Type B pancreatic cell (in vitro differentiated cells): Measurements from ENCODE around the gene CACFD1. TPM values are rescaled to one million over a fixed set of nuclear protein-coding genes. Genes with fewer than 3 reads are reported as not detected.

Source experiments
- DNase-seq: peaks from one replicate; pipeline ENCODE4 v3.0.0; 2021; ENCODE audit warnings: mixed read lengths; ENCODE audit not compliant: unreplicated experiment; ENCODE audit errors: extremely low spot score
- H3K27ac Mint-ChIP-seq: 2 replicates; pipeline ENCODE4 v1.8.0; 2021; ENCODE audit warnings: mild to moderate bottlenecking, mixed read lengths
- H3K27me3 Mint-ChIP-seq: 2 replicates; pipeline ENCODE4 v1.8.0; 2021; ENCODE audit warnings: mixed read lengths
- H3K36me3 Mint-ChIP-seq: 2 replicates; pipeline ENCODE4 v1.8.0; 2021; ENCODE audit warnings: mixed read lengths
- H3K4me1 Mint-ChIP-seq: one replicate; pipeline ENCODE4 v1.8.0; 2021; ENCODE audit warnings: mixed read lengths; ENCODE audit not compliant: unreplicated experiment
- H3K4me3 Mint-ChIP-seq: 2 replicates; pipeline ENCODE4 v1.8.0; 2021; ENCODE audit warnings: mild to moderate bottlenecking, mixed read lengths
- H3K9me3 Mint-ChIP-seq: 2 replicates; pipeline ENCODE4 v1.8.0; 2021; ENCODE audit warnings: mixed read lengths
- CTCF ChIP-seq: fragments of 200-600 bp; sonication (generic); conservative IDR thresholded peaks from 2 replicates; pipeline ENCODE4 v1.5.0; 2021; ENCODE audit warnings: antibody characterized with exemption, mild to moderate bottlenecking
- total RNA-seq: library from RNA; stranded (reverse); gene quantifications from 2 replicates; pipeline ENCODE4 v1.2.1, GENCODE V29; 2021; ENCODE audit warnings: low replicate concordance

The CACFD1 gene
- total RNA-seq, 1 donor from 2014 or later: 45.6 TPM

GRCh38 chr9:133421615-133422542, 37.9 kb upstream of the CACFD1 start, which contains the start of gene ADAMTS13:
Gene ADAMTS13, plus strand, starts transcription at chr9:133422367. Its CDS starts 77 bp downstream, at chr9:133422444.
- Mint-ChIP-seq H3K36me3 (no peaks in the 10 kb centered on the region), H3K4me1 (peaks cover 21% of the 10 kb centered on the region), H3K4me3 (peak within 1 kb of the TSS; percentile 13), H3K9me3 (no peaks in the 10 kb centered on the region), H3K27ac (peak within 1 kb of the TSS; percentile 9), H3K27me3 (no peaks in the 10 kb centered on the region)
- TF ChIP-seq CTCF: peak; percentile 33
- no peak for DNase-seq

GRCh38 chr9:133423216-133423615, 36.6 kb upstream of the CACFD1 start:
- no peak overlapping the region for H3K4me3 Mint-ChIP-seq
- no peak for TF ChIP-seq CTCF
- no peaks in the 10 kb centered on the region for H3K9me3 Mint-ChIP-seq
- H3K27me3 Mint-ChIP-seq: peaks cover 12% of the 10 kb centered on the region
- H3K4me1 Mint-ChIP-seq: peaks cover 19% of the 10 kb centered on the region
- no peak for DNase-seq
- no peak overlapping the region for H3K27ac Mint-ChIP-seq
- H3K36me3 Mint-ChIP-seq: no peaks in the 10 kb centered on the region

GRCh38 chr9:133424187-133424586, 35.6 kb upstream of the CACFD1 start:
- Mint-ChIP-seq H3K27me3 (peaks cover 13% of the 10 kb centered on the region), H3K36me3 (no peaks in the 10 kb centered on the region), H3K4me1 (peaks cover 10% of the 10 kb centered on the region), H3K9me3 (no peaks in the 10 kb centered on the region), H3K4me3 (no peak overlapping the region), H3K27ac (no peak overlapping the region)
- TF ChIP-seq CTCF: no peak
- DNase-seq: no peak

GRCh38 chr9:133425049-133425632, 34.6 kb upstream of the CACFD1 start:
- Mint-ChIP-seq H3K27me3 (peaks cover 14% of the 10 kb centered on the region), H3K36me3 (no peaks in the 10 kb centered on the region), H3K27ac (no peak overlapping the region), H3K4me1 (peaks cover 6% of the 10 kb centered on the region), H3K9me3 (no peaks in the 10 kb centered on the region), H3K4me3 (no peak overlapping the region)
- DNase-seq: no peak
- no peak for TF ChIP-seq CTCF

- no peak for TF ChIP-seq CTCF
- Mint-ChIP-seq H3K4me3 (no peak overlapping the region), H3K27me3 (peaks cover 17% of the 10 kb centered on the region), H3K4me1 (peaks cover 6% of the 10 kb centered on the region), H3K36me3 (no peaks in the 10 kb centered on the region), H3K27ac (no peak overlapping the region), H3K9me3 (no peaks in the 10 kb centered on the region)
- DNase-seq: no peak
These were observed 33.8 kb upstream of the CACFD1 start for GRCh38 chr9:133426011-133426410.
